ENCODE data around the gene NDE1.
A peak's percentile ranks its signal among the peaks of the same experiment; 100 is the strongest.

Gene NDE1

DNA sequence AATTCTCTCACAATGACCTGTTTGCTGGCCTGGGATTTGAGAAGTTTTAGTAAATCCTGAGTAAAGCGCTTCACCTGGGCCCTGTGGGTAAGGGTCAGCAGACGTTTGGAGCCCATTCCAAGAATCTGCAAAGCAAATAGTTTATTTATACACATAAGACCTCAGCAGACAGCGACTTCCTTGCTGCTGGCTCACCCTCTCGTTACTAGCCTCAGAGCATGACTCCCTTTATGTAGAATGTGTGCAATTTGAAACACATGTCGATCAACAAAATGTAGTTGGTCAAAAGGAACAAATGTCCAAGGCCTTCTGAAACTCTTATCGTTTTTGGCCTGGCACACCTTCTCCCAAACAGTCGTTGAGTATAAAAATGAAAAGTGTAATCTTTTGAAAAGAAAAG, 38.4 kb upstream of the NDE1 start:
- no peak overlapping the region for H3K4me3 ChIP-seq (replicated peaks in 1 of 2; ENCODE audit: low read depth in 2 of 2, low read length in 2 of 2)
- TF ChIP-seq CTCF (IDR thresholded peaks at IDR 0.05; ENCODE audit: low read depth, low read length), result no peak
- no peak for DNase-seq (ENCODE audit: low read depth in 2 of 2)

GRCh38 chr16:15613676-15614075, 36.4 kb upstream of the NDE1 start:
- DNase-seq (ENCODE audit: low read depth in 2 of 2), result no peak
- H3K4me3 ChIP-seq (replicated peaks in 1 of 2; ENCODE audit: low read depth in 2 of 2, low read length in 2 of 2), result no peak overlapping the region
- TF ChIP-seq CTCF (IDR thresholded peaks at IDR 0.05; ENCODE audit: low read depth, low read length), result no peak

GRCh38 chr16:15616012-15616411, 34.0 kb upstream of the NDE1 start:
- no peak overlapping the region for H3K4me3 ChIP-seq (replicated peaks in 1 of 2; ENCODE audit: low read depth in 2 of 2, low read length in 2 of 2)
- DNase-seq (ENCODE audit: low read depth in 2 of 2), result no peak
- no peak for TF ChIP-seq CTCF (IDR thresholded peaks at IDR 0.05; ENCODE audit: low read depth, low read length)

- H3K4me3 ChIP-seq (replicated peaks in 1 of 2; ENCODE audit: low read depth in 2 of 2, low read length in 2 of 2), result no peak overlapping the region
- no peak for DNase-seq (ENCODE audit: low read depth in 2 of 2)
- TF ChIP-seq CTCF (IDR thresholded peaks at IDR 0.05; ENCODE audit: low read depth, low read length), result no peak
Measured at GRCh38 chr16:15616475-15617165, 33.4 kb upstream of the NDE1 start.

GRCh38 chr16:15617901-15618300, 32.1 kb upstream of the NDE1 start:
- TF ChIP-seq CTCF (IDR thresholded peaks at IDR 0.05; ENCODE audit: low read depth, low read length), result no peak
- no peak overlapping the region for H3K4me3 ChIP-seq (replicated peaks in 1 of 2; ENCODE audit: low read depth in 2 of 2, low read length in 2 of 2)
- DNase-seq (ENCODE audit: low read depth in 2 of 2), result no peak

DNA sequence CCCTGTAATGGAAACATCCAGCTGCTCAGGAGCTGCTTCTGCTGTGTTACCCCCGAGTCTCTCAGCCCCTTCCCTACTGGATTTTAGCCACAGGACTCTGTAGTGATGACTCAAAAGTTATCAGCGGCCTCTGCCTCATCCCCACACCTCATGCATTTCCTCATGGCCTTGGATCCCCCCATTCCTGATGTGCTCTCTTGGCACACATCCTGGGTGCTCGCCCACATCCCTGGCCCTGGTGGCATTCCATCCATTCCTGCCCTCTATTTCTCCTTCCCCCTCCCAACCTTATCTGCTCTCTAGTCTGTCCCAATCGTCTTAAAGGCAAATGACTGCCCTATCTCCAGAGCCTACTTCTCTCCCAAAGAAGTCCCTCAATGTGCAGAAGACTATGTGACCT, 31.7 kb upstream of the NDE1 start:
- H3K4me3 ChIP-seq (replicated peaks in 1 of 2; ENCODE audit: low read depth in 2 of 2, low read length in 2 of 2), result no peak overlapping the region
- no peak for TF ChIP-seq CTCF (IDR thresholded peaks at IDR 0.05; ENCODE audit: low read depth, low read length)
- peak; percentile 40 to 82 for DNase-seq (ENCODE audit: low read depth in 2 of 2)

Measured in cardiac fibroblast (primary cell).